SH-SY5Y (cell line): ENCODE data around the gene ZBTB47.

Source experiments
- GATA2 ChIP-seq: IDR thresholded peaks from 2 replicates; pipeline ENCODE4 v1.6.1; 2011; ENCODE audit warnings: mild to moderate bottlenecking, low read depth, low read length
- GATA3 ChIP-seq: IDR thresholded peaks from 2 replicates; pipeline ENCODE4 v1.6.1; 2011; ENCODE audit warnings: low read depth, mild to moderate bottlenecking, low read length, moderate library complexity

DNA sequence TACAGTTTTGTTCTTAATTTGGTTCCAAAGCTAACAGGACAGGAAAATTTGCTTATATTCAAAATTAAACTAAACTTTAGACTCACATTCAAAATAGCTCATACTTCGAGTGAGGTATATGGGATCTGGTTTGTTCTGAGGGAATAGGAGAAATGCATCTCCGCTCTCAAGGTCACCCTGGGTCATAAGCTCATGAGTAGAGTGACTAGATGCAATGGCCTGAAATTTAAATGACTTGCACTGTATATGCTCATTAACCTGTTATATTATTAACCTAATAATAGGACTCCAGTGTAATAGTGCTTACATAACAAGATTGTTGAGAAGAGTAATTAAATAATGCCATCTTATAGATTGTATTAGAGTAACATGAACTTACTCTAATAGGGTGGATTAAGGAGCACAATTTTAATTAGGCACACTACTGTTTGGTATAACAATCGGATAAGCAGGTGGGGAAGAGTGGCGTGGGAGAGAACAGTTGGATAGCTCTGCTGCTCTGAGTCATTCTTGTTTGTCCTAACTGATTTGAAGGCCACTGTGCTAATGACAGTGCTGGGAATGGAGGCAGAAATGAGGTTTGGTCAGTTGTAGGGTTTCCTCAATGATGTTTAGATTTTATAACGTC is 47.8 kb upstream of the ZBTB47 start:
- TF ChIP-seq GATA2 = no peak
- TF ChIP-seq GATA3 = no peak
